CD4-positive, alpha-beta T cell treated with Interleukin-21 for 1 hour (primary cell): Measurements from ENCODE around the gene GDPD3.

Source experiments
- DNase-seq: peaks from one replicate; pipeline ENCODE4 v3.0.0-alpha.2; 2020

The GDPD3 gene

GRCh38 chr16:30075503-30076275, 37.6 kb downstream of the GDPD3 start, which contains the start of gene PPP4C:
TSS of gene PPP4C (plus strand) at chr16:30075994. CDS start at chr16:30076378, 384 bp downstream.
- DNase-seq: peak; percentile 90

GRCh38 chr16:30070490-30070889, 42.8 kb downstream of the GDPD3 start:
- DNase-seq: no peak

- DNase-seq: no peak
Measured at GRCh38 chr16:30069611-30070462, 43.5 kb downstream of the GDPD3 start.

GRCh38 chr16:30068750-30069610, 44.4 kb downstream of the GDPD3 start:
- DNase-seq: peak; percentile 68

- DNase-seq: no peak
Measured at GRCh38 chr16:30068333-30068732, 45.0 kb downstream of the GDPD3 start.

- DNase-seq: no peak
Measured at GRCh38 chr16:30067584-30067916, 45.8 kb downstream of the GDPD3 start.

- no peak for DNase-seq
Measured at GRCh38 chr16:30066761-30067583, 46.4 kb downstream of the GDPD3 start.

- DNase-seq: no peak
Measured at GRCh38 chr16:30065943-30066760, 47.2 kb downstream of the GDPD3 start.

- DNase-seq: peak; percentile 95
Measured at GRCh38 chr16:30065102-30065942, 48.0 kb downstream of the GDPD3 start, which contains the start of gene ALDOA. TSS of gene ALDOA (plus strand) at chr16:30065760. CDS start at chr16:30066898, 1,138 bp downstream.

GRCh38 chr16:30064729-30065101, 48.6 kb downstream of the GDPD3 start:
- no peak for DNase-seq

GRCh38 chr16:30063893-30064728, 49.2 kb downstream of the GDPD3 start:
- peak; percentile 78 for DNase-seq

- no peak for DNase-seq
Measured at GRCh38 chr16:30063278-30063892, 50.0 kb downstream of the GDPD3 start.

- no peak for DNase-seq
Measured at GRCh38 chr16:30060836-30061554, 52.3 kb downstream of the GDPD3 start.

GRCh38 chr16:30060346-30060745, 53.0 kb downstream of the GDPD3 start:
- no peak for DNase-seq

- DNase-seq: peak; percentile 56
Measured at GRCh38 chr16:30054959-30055553, 58.3 kb downstream of the GDPD3 start.
